GM12872 (cell line): ENCODE measurements around the gene ACBD6.

Source experiments
- CTCF ChIP-seq: IDR thresholded peaks from 3 replicates; pipeline ENCODE4 v1.5.1; 2011; ENCODE audit warnings: low read depth, mild to moderate bottlenecking, low read length, moderate library complexity; ENCODE audit not compliant: insufficient read depth

The ACBD6 gene

GRCh38 chr1:180360333-180361075 is 141.9 kb downstream of the ACBD6 start:
- no peak for TF ChIP-seq CTCF

DNA sequence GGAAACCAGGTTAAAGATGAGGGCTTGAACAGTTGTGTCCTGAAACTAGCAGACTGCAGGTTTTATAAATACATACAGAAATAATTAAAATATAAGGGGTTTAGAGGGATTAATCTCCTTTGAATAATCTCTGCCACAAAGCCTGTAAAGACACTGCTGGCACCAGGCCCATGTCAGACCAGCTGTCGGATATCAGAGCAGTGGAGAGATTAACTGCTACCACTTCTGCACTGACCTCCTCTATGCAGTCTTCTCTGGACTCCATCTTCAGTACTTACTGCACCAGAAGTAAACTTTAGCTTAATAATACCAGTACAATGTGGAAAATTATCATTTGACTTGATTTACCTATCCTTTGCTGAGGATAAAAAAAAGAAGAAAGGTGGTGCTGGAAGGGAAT is 143.7 kb downstream of the ACBD6 start:
- no peak for TF ChIP-seq CTCF

DNA sequence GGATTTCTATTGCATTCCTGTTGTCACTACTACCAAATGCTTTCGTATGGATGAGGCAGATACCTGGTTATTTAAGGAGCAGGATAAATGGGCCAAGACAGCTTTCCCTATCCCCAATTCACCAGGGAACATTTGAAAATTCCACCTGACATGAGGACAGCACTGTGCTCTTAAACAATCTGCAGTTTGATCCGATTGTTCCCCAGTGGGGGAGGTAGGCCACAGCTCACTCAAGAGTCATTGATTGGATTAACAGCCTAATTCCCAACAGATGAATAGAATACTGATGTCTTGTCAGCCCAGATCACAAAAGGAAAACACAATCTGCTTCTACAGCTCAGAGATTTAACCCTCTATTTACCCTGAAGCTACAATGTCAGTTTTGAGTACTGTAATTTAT is 148.4 kb downstream of the ACBD6 start:
- TF ChIP-seq CTCF: no peak

DNA sequence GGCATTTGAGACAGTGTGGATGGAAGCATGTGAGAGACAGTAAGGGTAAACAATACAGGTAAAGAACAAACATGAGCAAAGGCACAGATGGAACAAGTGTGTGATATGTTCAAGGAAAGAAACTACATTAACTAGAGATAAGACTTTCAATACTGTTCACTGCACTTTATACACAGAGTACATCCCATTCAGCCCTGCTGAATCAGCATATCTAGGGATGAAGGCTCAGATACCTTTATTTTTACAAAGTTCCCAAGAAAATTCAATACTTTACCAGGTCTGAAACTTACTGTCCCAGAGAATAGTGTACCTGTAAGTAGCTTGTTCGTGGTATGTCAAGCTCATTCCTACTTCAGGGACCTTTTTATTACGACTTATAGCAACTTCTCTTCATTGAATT is 149.8 kb downstream of the ACBD6 start:
- no peak for TF ChIP-seq CTCF

GRCh38 chr1:180352021-180352420 is 150.4 kb downstream of the ACBD6 start:
- TF ChIP-seq CTCF: no peak

DNA sequence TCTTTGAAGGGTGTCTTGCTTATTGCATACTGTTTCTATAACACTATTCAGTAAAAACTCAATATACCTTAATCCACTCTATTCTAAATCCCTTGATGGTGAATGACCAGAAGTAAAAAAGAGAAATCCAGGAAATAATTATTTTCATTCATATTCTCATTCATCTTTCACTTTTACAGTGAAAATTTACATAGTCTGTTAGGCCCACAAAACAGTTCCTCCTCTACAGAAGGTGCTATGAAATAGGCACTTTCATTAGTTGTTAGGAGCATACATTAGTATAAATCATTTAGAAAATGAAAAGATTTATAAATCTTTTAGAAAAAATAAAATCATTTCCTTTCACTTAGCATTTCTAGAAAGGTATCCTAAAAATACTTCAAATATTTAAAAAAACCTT is 157.2 kb downstream of the ACBD6 start:
- TF ChIP-seq CTCF: no peak

- no peak for TF ChIP-seq CTCF
Observed at GRCh38 chr1:180343921-180344769, 158.2 kb downstream of the ACBD6 start.
